ENCODE measurements around the gene HAND1.
A peak's percentile ranks its signal among the peaks of the same experiment; 100 is the strongest.

The HAND1 gene

GRCh38 chr5:154485096-154485491, 7.1 kb upstream of the HAND1 start:
- Histone ChIP-seq H3K9me3 (ENCODE audit: control insufficient read depth, insufficient read depth, low read length) (no peaks in the 10 kb centered on the region), H3K4me3 (ENCODE audit: low read depth, low read length) (no peak overlapping the region), H3K4me1 (ENCODE audit: control insufficient read depth, insufficient read depth, low read length) (peaks cover 68% of the 10 kb centered on the region), H3K36me3 (ENCODE audit: control insufficient read depth, insufficient read depth, low read length) (no peaks in the 10 kb centered on the region), H3K9ac (ENCODE audit: low read depth, low read length) (no peak overlapping the region), H3K27ac (ENCODE audit: low read depth, low read length) (no peak overlapping the region), H3K27me3 (ENCODE audit: control insufficient read depth, insufficient read depth, low read length) (peaks cover 96% of the 10 kb centered on the region)

GRCh38 chr5:154484393-154485095, 6.5 kb upstream of the HAND1 start:
- Histone ChIP-seq H3K4me3 (ENCODE audit: low read depth, low read length) (no peak overlapping the region), H3K9ac (ENCODE audit: low read depth, low read length) (no peak overlapping the region), H3K36me3 (ENCODE audit: control insufficient read depth, insufficient read depth, low read length) (no peaks in the 10 kb centered on the region), H3K27ac (ENCODE audit: low read depth, low read length) (no peak overlapping the region), H3K27me3 (ENCODE audit: control insufficient read depth, insufficient read depth, low read length) (peaks cover 98% of the 10 kb centered on the region), H3K9me3 (ENCODE audit: control insufficient read depth, insufficient read depth, low read length) (no peaks in the 10 kb centered on the region), H3K4me1 (ENCODE audit: control insufficient read depth, insufficient read depth, low read length) (peaks cover 73% of the 10 kb centered on the region)

- Histone ChIP-seq H3K9ac (ENCODE audit: low read depth, low read length) (no peak overlapping the region), H3K9me3 (ENCODE audit: control insufficient read depth, insufficient read depth, low read length) (no peaks in the 10 kb centered on the region), H3K4me1 (ENCODE audit: control insufficient read depth, insufficient read depth, low read length) (peaks cover 74% of the 10 kb centered on the region), H3K4me3 (ENCODE audit: low read depth, low read length) (peak overlapping the region; percentile 42), H3K27ac (ENCODE audit: low read depth, low read length) (no peak overlapping the region), H3K27me3 (ENCODE audit: control insufficient read depth, insufficient read depth, low read length) (peaks cover 98% of the 10 kb centered on the region), H3K36me3 (ENCODE audit: control insufficient read depth, insufficient read depth, low read length) (no peaks in the 10 kb centered on the region)
Measured at GRCh38 chr5:154483654-154484392, 5.8 kb upstream of the HAND1 start.

GRCh38 chr5:154482528-154483449, 4.8 kb upstream of the HAND1 start:
- no peaks in the 10 kb centered on the region for H3K36me3 ChIP-seq (ENCODE audit: control insufficient read depth, insufficient read depth, low read length)
- H3K27me3 ChIP-seq (ENCODE audit: control insufficient read depth, insufficient read depth, low read length) = peaks cover 100% of the 10 kb centered on the region
- H3K4me1 ChIP-seq (ENCODE audit: control insufficient read depth, insufficient read depth, low read length) = peaks cover 74% of the 10 kb centered on the region
- H3K9me3 ChIP-seq (ENCODE audit: control insufficient read depth, insufficient read depth, low read length) = no peaks in the 10 kb centered on the region
- H3K9ac ChIP-seq (ENCODE audit: low read depth, low read length) = no peak overlapping the region
- no peak overlapping the region for H3K27ac ChIP-seq (ENCODE audit: low read depth, low read length)
- 0 out of 2 replicates have a peak overlapping the region, but pooled peaks have one; percentile 17 for H3K4me3 ChIP-seq (ENCODE audit: low read depth, low read length)

- H3K27ac ChIP-seq (ENCODE audit: low read depth, low read length) = no peak overlapping the region
- peaks cover 100% of the 10 kb centered on the region for H3K27me3 ChIP-seq (ENCODE audit: control insufficient read depth, insufficient read depth, low read length)
- peaks cover 80% of the 10 kb centered on the region for H3K4me1 ChIP-seq (ENCODE audit: control insufficient read depth, insufficient read depth, low read length)
- H3K36me3 ChIP-seq (ENCODE audit: control insufficient read depth, insufficient read depth, low read length) = no peaks in the 10 kb centered on the region
- no peaks in the 10 kb centered on the region for H3K9me3 ChIP-seq (ENCODE audit: control insufficient read depth, insufficient read depth, low read length)
- H3K9ac ChIP-seq (ENCODE audit: low read depth, low read length) = no peak overlapping the region
- H3K4me3 ChIP-seq (ENCODE audit: low read depth, low read length) = no peak overlapping the region
Measured at GRCh38 chr5:154481584-154482381, 3.8 kb upstream of the HAND1 start.

- Histone ChIP-seq H3K9ac (ENCODE audit: low read depth, low read length) (no peak overlapping the region), H3K27ac (ENCODE audit: low read depth, low read length) (no peak overlapping the region), H3K4me1 (ENCODE audit: control insufficient read depth, insufficient read depth, low read length) (peaks cover 78% of the 10 kb centered on the region), H3K9me3 (ENCODE audit: control insufficient read depth, insufficient read depth, low read length) (no peaks in the 10 kb centered on the region), H3K4me3 (ENCODE audit: low read depth, low read length) (no peak overlapping the region), H3K36me3 (ENCODE audit: control insufficient read depth, insufficient read depth, low read length) (no peaks in the 10 kb centered on the region), H3K27me3 (ENCODE audit: control insufficient read depth, insufficient read depth, low read length) (peaks cover 100% of the 10 kb centered on the region)
Measured at GRCh38 chr5:154480847-154481246, 2.8 kb upstream of the HAND1 start.

- peaks cover 76% of the 10 kb centered on the region for H3K4me1 ChIP-seq (ENCODE audit: control insufficient read depth, insufficient read depth, low read length)
- peaks cover 100% of the 10 kb centered on the region for H3K27me3 ChIP-seq (ENCODE audit: control insufficient read depth, insufficient read depth, low read length)
- no peaks in the 10 kb centered on the region for H3K36me3 ChIP-seq (ENCODE audit: control insufficient read depth, insufficient read depth, low read length)
- peak overlapping the region; percentile 37 for H3K4me3 ChIP-seq (ENCODE audit: low read depth, low read length)
- no peak overlapping the region for H3K9ac ChIP-seq (ENCODE audit: low read depth, low read length)
- H3K9me3 ChIP-seq (ENCODE audit: control insufficient read depth, insufficient read depth, low read length) = no peaks in the 10 kb centered on the region
- H3K27ac ChIP-seq (ENCODE audit: low read depth, low read length) = no peak overlapping the region
Measured at GRCh38 chr5:154479944-154480750, 2.1 kb upstream of the HAND1 start.

GRCh38 chr5:154479160-154479943, 1.3 kb upstream of the HAND1 start:
- peaks cover 70% of the 10 kb centered on the region for H3K4me1 ChIP-seq (ENCODE audit: control insufficient read depth, insufficient read depth, low read length)
- peak overlapping the region; percentile 37 for H3K4me3 ChIP-seq (ENCODE audit: low read depth, low read length)
- no peaks in the 10 kb centered on the region for H3K36me3 ChIP-seq (ENCODE audit: control insufficient read depth, insufficient read depth, low read length)
- H3K9ac ChIP-seq (ENCODE audit: low read depth, low read length) = no peak overlapping the region
- peaks cover 100% of the 10 kb centered on the region for H3K27me3 ChIP-seq (ENCODE audit: control insufficient read depth, insufficient read depth, low read length)
- no peak overlapping the region for H3K27ac ChIP-seq (ENCODE audit: low read depth, low read length)
- no peaks in the 10 kb centered on the region for H3K9me3 ChIP-seq (ENCODE audit: control insufficient read depth, insufficient read depth, low read length)

GRCh38 chr5:154478752-154479159, 729 bp upstream of the HAND1 start:
- Histone ChIP-seq H3K9ac (ENCODE audit: low read depth, low read length) (no peak overlapping the region), H3K4me1 (ENCODE audit: control insufficient read depth, insufficient read depth, low read length) (peaks cover 64% of the 10 kb centered on the region), H3K36me3 (ENCODE audit: control insufficient read depth, insufficient read depth, low read length) (no peaks in the 10 kb centered on the region), H3K9me3 (ENCODE audit: control insufficient read depth, insufficient read depth, low read length) (no peaks in the 10 kb centered on the region), H3K4me3 (ENCODE audit: low read depth, low read length) (peak overlapping the region; percentile 37; the same call in 1 of the 2 replicates), H3K27ac (ENCODE audit: low read depth, low read length) (no peak overlapping the region), H3K27me3 (ENCODE audit: control insufficient read depth, insufficient read depth, low read length) (peaks cover 100% of the 10 kb centered on the region)

Data from HUES48 (cell line).